ENCODE results near the gene NYAP2. TPM values are rescaled to one million over a fixed set of nuclear protein-coding genes. Genes with fewer than 3 reads are reported as not detected.

NYAP2 gene
- total RNA-seq (under 1 TPM in 1 of 10 donors, not detected in 9; 0.04 TPM), polyA plus RNA-seq (not detected)
- long read RNA-seq, donor 1, result 0 reads
- long read RNA-seq, donor 2, result 0 reads
- long read RNA-seq, donor 3, result 0 reads

GRCh38 chr2:225399504-225399903 is at the start of gene NYAP2:
Gene NYAP2 (plus strand): TSS chr2:225399710. CDS start chr2:225408881, 9,171 bp downstream.
- Histone ChIP-seq H3K9me3 (no peaks in the 10 kb centered on the region), H3K36me3 (no peaks in the 10 kb centered on the region), H3K4me1 (no peaks in the 10 kb centered on the region), H3K27ac (no peak within 1 kb of the TSS), H3K27me3 (peaks cover 0 to 3% (median 0%) of the 10 kb centered on the region in 7 donors), H3K4me3 (no peak within 1 kb of the TSS)
- ATAC-seq (no peak), DNase-seq (no peak)
- intact Hi-C loops (cut with DNase I), result no loop called here
- TF ChIP-seq CTCF (IDR thresholded peaks at IDR 0.05), result no peak
- 55 to 59% methylated on average over 5 of the region's 5 CpGs for WGBS, 2 donors

- no peaks in the 10 kb centered on the region for H3K36me3 ChIP-seq
- WGBS, 2 donors, result 83 to 85% methylated on average over 1 of the region's 1 CpG
- no peaks in the 10 kb centered on the region for H3K9me3 ChIP-seq
- intact Hi-C loops (cut with DNase I), result no loop called here
- H3K4me3 ChIP-seq, result no peak overlapping the region
- DNase-seq (no peak), ATAC-seq (no peak)
- no peak overlapping the region for H3K27ac ChIP-seq
- peaks cover 0 to 6% (median 0%) of the 10 kb centered on the region in 7 donors for H3K27me3 ChIP-seq
- no peak for TF ChIP-seq CTCF (IDR thresholded peaks at IDR 0.05)
- H3K4me1 ChIP-seq, result no peaks in the 10 kb centered on the region
Measured at GRCh38 chr2:225353579-225354085, 45.9 kb upstream of the NYAP2 start.

GRCh38 chr2:225354281-225354774 is 45.2 kb upstream of the NYAP2 start:
- WGBS, 2 donors, result 4 to 5% methylated on average over 3 of the region's 3 CpGs
- H3K9me3 ChIP-seq, result no peaks in the 10 kb centered on the region
- no peaks in the 10 kb centered on the region for H3K36me3 ChIP-seq
- H3K27ac ChIP-seq, result no peak overlapping the region
- peaks cover 0 to 6% (median 0%) of the 10 kb centered on the region in 7 donors for H3K27me3 ChIP-seq
- no peak overlapping the region for H3K4me3 ChIP-seq
- ATAC-seq (no peak), DNase-seq (no peak)
- H3K4me1 ChIP-seq, result no peaks in the 10 kb centered on the region
- no peak for TF ChIP-seq CTCF (IDR thresholded peaks at IDR 0.05)
- intact Hi-C loops (cut with DNase I), result no loop called here

GRCh38 chr2:225355788-225356187 is 43.7 kb upstream of the NYAP2 start:
- H3K36me3 ChIP-seq, result no peaks in the 10 kb centered on the region
- no peak for ATAC-seq

More at GRCh38 chr2:225355788-225356187, 43.7 kb upstream of the NYAP2 start:
- DNase-seq, result no peak
- 74 to 77% methylated on average over 3 of the region's 3 CpGs for WGBS, 2 donors
- Histone ChIP-seq H3K27ac (no peak overlapping the region), H3K4me1 (no peaks in the 10 kb centered on the region), H3K27me3 (peaks cover 0 to 6% (median 0%) of the 10 kb centered on the region in 7 donors), H3K9me3 (no peaks in the 10 kb centered on the region), H3K4me3 (no peak overlapping the region)
- no peak for TF ChIP-seq CTCF (IDR thresholded peaks at IDR 0.05)
- intact Hi-C loops (cut with DNase I), result no loop called here

Measured in heart right ventricle (tissue), 16 donors.